ENCODE results near the gene FAR2. TPM values are rescaled to one million over a fixed set of nuclear protein-coding genes. Genes with fewer than 3 reads are reported as not detected.

The FAR2 gene
- total and polyA plus RNA-seq, 2 donors (not counting 3 experiments of a cell fraction or from before 2014, with no cell fraction given), result 32.3 to 61.7 TPM

GRCh38 chr12:29225834-29226233 lies 76.8 kb downstream of the FAR2 start:
- H3K36me3 ChIP-seq (ENCODE audit: control insufficient read depth in 2 of 2, extremely low read depth in 1 of 2, insufficient read depth in 2 of 2, low read length in 2 of 2), result no peaks in the 10 kb centered on the region
- peaks cover 10% of the 10 kb centered on the region for H3K4me1 ChIP-seq (ENCODE audit: control insufficient read depth, extremely low read depth, insufficient read depth, low read length)
- H4K20me1 ChIP-seq (replicated peaks; ENCODE audit: control insufficient read depth, extremely low read depth, insufficient read depth, low read length), result no peaks in the 10 kb centered on the region
- H3K9me1 ChIP-seq (replicated peaks; ENCODE audit: control insufficient read depth, extremely low read depth, insufficient read depth, low read length), result no peaks in the 10 kb centered on the region
- CTCF ChIA-PET, result interaction anchor here (0.8 to 1.3 kb wide), 2 partner anchors 11 to 13 kb away, joined by 4 to 6 read pairs; no protein-coding TSS in a partner anchor
- no peak overlapping the region for H3K4me3 ChIP-seq (replicated peaks in 1 of 3; ENCODE audit: insufficient read depth in 1 of 3, low read depth in 1 of 3, low read length in 3 of 3)
- no peak overlapping the region for H3K4me2 ChIP-seq (ENCODE audit: insufficient read depth, low read length)
- no peak overlapping the region for H3K9ac ChIP-seq (replicated peaks; ENCODE audit: extremely low read depth, insufficient read depth, low read length)
- dilution Hi-C loops (cut with MboI; ENCODE audit: extremely low pct_ligation_motif_present, low sequenced_read_pairs), result no loop called here
- no peak for FAIRE-seq
- no TSS peak for BruUV-seq (replicated peaks)
- H3K27ac ChIP-seq (ENCODE audit: insufficient read depth, low read depth, low read length), result no peak overlapping the region
- intact Hi-C loops (cut with micrococcal nuclease), result no loop called here
- H3K27me3 ChIP-seq (ENCODE audit: control insufficient read depth in 2 of 2, insufficient read depth in 2 of 2, low read length in 2 of 2), result no peaks in the 10 kb centered on the region
- H3K79me2 ChIP-seq (ENCODE audit: control insufficient read depth, insufficient read depth, low read length), result peaks cover 5% of the 10 kb centered on the region
- H3K9me3 ChIP-seq (replicated peaks; ENCODE audit: control insufficient read depth, insufficient read depth, low read length), result no peaks in the 10 kb centered on the region
- TF ChIP-seq GATA2 (IDR thresholded peaks at IDR 0.05; ENCODE audit: insufficient read depth, insufficient read length, low read depth, low read length) (no peak), FOS (IDR thresholded peaks at IDR 0.05; ENCODE audit: borderline replicate concordance, insufficient read depth, low read length) (no peak), EZH2 (IDR thresholded peaks at IDR 0.05; ENCODE audit: borderline replicate concordance, low read depth, low read length, severe bottlenecking) (no peak), MYC (IDR thresholded peaks at IDR 0.05; ENCODE audit: low read depth, low read length) (no peak), JUN (IDR thresholded peaks at IDR 0.05; ENCODE audit: borderline replicate concordance, insufficient read depth, insufficient read length, low read depth) (no peak), POLR2AphosphoS5 (IDR thresholded peaks at IDR 0.05; ENCODE audit: insufficient read depth, low read depth, low read length) (no peak), CTCF (IDR thresholded peaks at IDR 0.05; ENCODE audit: extremely low read depth in 1 of 2, insufficient read depth in 1 of 2, low read depth in 1 of 2, low read length in 2 of 2) (no peak), POLR2A (IDR thresholded peaks at IDR 0.05; ENCODE audit: low read depth, low read length) (no peak), MAX (IDR thresholded peaks at IDR 0.05; ENCODE audit: insufficient read depth, insufficient read length) (no peak)
- H2AFZ ChIP-seq (ENCODE audit: low read depth, low read length), result no peak overlapping the region
- POLR2A ChIA-PET, result no interaction called here
- DNase-seq (ENCODE audit: low read depth, low spot score), result no peak

All from endothelial cell of umbilical vein (primary cell).